Ishikawa (cell line): ENCODE results near the gene LRRC1.
A peak's percentile ranks its signal among the peaks of the same experiment; 100 is the strongest.

Source experiments
- CEBPB ChIP-seq: IDR thresholded peaks from 2 replicates; pipeline ENCODE4 v1.6.1; 2012
- CREB1 ChIP-seq: IDR thresholded peaks from 2 replicates; pipeline ENCODE4 v1.6.1; 2012; ENCODE audit warnings: low read depth
- EGR1 ChIP-seq: IDR thresholded peaks from 2 replicates; pipeline ENCODE4 v1.6.1; 2012
- EP300 ChIP-seq: IDR thresholded peaks from 2 replicates; pipeline ENCODE4 v1.6.1; 2012; ENCODE audit warnings: borderline replicate concordance
- FOXM1 ChIP-seq: IDR thresholded peaks from 2 replicates; pipeline ENCODE4 v1.6.1; 2012; ENCODE audit warnings: low read depth, borderline replicate concordance
- NFIC ChIP-seq: IDR thresholded peaks from 2 replicates; pipeline ENCODE4 v1.6.1; 2012
- RAD21 ChIP-seq: IDR thresholded peaks from 2 replicates; pipeline ENCODE4 v1.6.1; 2012; ENCODE audit warnings: low read depth
- TAF1 ChIP-seq: IDR thresholded peaks from 2 replicates; pipeline ENCODE4 v1.6.1; 2012; ENCODE audit warnings: low read depth, mild to moderate bottlenecking
- TCF12 ChIP-seq: IDR thresholded peaks from 2 replicates; pipeline ENCODE4 v1.6.1; 2012; ENCODE audit warnings: low read depth
- TEAD4 ChIP-seq: IDR thresholded peaks from 2 replicates; pipeline ENCODE4 v1.6.1; 2012
- YY1 ChIP-seq: IDR thresholded peaks from 2 replicates; pipeline ENCODE4 v1.6.1; 2012; ENCODE audit warnings: low read depth
- ZBTB7A ChIP-seq: IDR thresholded peaks from 2 replicates; pipeline ENCODE4 v1.6.1; 2012; ENCODE audit warnings: low read depth
- TF ChIP-seq, protein P1 (sequence below): IDR thresholded peaks from 2 replicates; pipeline ENCODE4 v1.6.1; 2012
- TF ChIP-seq, protein P2 (sequence below): IDR thresholded peaks from 2 replicates; pipeline ENCODE4 v1.6.1; 2012
- TF ChIP-seq, protein P3 (sequence below): IDR thresholded peaks from 2 replicates; pipeline ENCODE4 v1.6.1; 2012; ENCODE audit warnings: low read depth, mild to moderate bottlenecking

The LRRC1 gene

DNA sequence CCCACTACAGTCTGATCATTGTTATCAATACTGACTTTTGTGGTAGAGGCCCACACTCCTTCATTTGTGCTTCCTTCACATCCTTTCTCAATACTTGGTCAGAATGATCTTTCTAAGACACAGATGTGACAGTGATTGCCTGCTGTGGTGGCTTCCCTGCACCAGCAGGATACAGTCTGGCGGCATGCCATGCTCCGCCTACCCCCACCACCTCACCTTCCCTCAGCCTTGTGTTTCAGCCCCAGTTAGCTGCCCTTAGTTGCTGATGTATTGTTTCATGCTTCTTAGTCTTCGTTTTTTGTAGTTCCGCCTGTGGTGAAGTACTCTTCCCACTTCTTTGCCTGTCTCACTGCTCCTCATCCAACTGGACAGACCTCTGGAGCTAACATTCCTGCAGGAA, 10.9 kb downstream of the LRRC1 start:
- TF ChIP-seq CREB1 (no peak), TEAD4 (no peak), ZBTB7A (no peak), FOXM1 (no peak), NFIC (no peak), RAD21 (no peak)
- TF ChIP-seq, protein P1, sequence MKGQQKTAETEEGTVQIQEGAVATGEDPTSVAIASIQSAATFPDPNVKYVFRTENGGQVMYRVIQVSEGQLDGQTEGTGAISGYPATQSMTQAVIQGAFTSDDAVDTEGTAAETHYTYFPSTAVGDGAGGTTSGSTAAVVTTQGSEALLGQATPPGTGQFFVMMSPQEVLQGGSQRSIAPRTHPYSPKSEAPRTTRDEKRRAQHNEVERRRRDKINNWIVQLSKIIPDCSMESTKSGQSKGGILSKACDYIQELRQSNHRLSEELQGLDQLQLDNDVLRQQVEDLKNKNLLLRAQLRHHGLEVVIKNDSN, result no peak

DNA sequence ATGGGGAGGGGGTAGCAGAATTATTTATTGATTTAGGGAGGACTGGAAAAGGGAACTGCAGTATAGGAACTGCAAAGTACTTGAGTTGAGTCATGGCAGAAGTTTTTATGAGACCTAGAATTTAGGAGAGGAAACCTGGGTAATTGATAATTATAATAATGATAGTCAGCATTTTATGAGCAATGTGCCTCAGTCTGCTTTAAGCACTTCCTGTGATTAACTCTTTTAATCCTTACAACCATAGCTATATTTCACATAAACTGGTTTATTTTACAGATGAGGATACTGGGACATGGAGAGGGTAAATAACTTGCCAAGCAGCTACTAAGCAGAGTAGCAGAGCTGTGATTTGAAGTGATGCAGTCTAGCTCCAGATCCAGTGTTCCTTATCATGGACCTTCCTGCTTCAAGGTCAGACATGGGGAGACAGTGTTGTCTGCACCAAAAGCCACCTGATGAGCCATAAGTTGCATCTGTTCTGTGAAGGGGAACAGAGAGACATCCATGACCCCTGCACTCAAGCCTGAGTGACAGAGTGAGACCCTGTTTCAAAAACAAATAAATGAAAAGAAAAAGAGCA, 13.6 kb downstream of the LRRC1 start:
- TF ChIP-seq ZBTB7A, result no peak

DNA sequence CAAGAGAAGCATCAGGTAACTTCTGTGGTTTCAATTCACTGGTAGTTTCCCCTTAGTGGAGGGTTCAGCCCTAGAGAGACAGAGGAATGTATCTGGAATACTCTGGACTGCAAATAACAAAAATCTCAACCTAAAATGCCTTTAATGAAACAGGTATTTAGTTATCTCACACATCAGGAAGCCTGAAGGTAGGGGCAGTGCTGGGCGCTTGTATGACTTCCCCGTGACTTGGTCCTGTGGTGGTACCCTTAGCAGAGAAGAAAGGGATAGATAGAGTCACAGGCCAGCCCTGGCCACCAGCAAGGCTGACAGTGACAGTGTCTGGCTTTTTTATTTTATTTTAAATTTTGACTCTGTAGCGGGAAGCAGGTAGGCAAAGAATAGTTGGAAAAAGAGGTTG, 14.9 kb downstream of the LRRC1 start:
- TF ChIP-seq CEBPB (no peak), NFIC (no peak), EGR1 (no peak), CREB1 (no peak), RAD21 (no peak), TEAD4 (no peak), YY1 (no peak), EP300 (no peak), TCF12 (no peak), TAF1 (no peak), FOXM1 (no peak), ZBTB7A (no peak)
- TF ChIP-seq, protein P2, sequence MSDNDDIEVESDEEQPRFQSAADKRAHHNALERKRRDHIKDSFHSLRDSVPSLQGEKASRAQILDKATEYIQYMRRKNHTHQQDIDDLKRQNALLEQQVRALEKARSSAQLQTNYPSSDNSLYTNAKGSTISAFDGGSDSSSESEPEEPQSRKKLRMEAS, result no peak
- TF ChIP-seq, protein P1, result no peak
- TF ChIP-seq, protein P3, sequence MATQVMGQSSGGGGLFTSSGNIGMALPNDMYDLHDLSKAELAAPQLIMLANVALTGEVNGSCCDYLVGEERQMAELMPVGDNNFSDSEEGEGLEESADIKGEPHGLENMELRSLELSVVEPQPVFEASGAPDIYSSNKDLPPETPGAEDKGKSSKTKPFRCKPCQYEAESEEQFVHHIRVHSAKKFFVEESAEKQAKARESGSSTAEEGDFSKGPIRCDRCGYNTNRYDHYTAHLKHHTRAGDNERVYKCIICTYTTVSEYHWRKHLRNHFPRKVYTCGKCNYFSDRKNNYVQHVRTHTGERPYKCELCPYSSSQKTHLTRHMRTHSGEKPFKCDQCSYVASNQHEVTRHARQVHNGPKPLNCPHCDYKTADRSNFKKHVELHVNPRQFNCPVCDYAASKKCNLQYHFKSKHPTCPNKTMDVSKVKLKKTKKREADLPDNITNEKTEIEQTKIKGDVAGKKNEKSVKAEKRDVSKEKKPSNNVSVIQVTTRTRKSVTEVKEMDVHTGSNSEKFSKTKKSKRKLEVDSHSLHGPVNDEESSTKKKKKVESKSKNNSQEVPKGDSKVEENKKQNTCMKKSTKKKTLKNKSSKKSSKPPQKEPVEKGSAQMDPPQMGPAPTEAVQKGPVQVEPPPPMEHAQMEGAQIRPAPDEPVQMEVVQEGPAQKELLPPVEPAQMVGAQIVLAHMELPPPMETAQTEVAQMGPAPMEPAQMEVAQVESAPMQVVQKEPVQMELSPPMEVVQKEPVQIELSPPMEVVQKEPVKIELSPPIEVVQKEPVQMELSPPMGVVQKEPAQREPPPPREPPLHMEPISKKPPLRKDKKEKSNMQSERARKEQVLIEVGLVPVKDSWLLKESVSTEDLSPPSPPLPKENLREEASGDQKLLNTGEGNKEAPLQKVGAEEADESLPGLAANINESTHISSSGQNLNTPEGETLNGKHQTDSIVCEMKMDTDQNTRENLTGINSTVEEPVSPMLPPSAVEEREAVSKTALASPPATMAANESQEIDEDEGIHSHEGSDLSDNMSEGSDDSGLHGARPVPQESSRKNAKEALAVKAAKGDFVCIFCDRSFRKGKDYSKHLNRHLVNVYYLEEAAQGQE, result no peak

DNA sequence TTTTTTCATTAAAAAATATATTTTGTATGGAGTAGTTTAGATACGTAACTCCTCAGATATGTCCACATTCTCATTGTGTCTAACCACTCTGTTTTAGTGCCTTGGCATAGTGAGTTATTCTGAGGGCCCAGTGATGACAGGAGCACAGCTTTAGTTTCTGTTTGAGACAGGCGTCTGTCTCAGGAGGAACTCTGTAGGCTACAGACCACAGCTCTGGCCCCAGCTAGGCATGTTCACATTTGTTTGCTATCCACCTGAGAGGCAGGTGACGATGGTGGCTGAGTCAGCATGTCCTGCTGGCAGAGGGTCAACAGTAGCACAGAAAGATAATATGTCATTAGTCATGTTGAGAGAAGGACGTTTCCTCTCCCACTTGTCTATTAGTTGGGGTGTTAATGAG, 16.3 kb downstream of the LRRC1 start:
- TF ChIP-seq FOXM1 (no peak), NFIC (peak; percentile 41; the same call in 1 of the 2 replicates), TCF12 (0 out of 2 replicates have a peak, but pooled peaks have one; percentile 18)

DNA sequence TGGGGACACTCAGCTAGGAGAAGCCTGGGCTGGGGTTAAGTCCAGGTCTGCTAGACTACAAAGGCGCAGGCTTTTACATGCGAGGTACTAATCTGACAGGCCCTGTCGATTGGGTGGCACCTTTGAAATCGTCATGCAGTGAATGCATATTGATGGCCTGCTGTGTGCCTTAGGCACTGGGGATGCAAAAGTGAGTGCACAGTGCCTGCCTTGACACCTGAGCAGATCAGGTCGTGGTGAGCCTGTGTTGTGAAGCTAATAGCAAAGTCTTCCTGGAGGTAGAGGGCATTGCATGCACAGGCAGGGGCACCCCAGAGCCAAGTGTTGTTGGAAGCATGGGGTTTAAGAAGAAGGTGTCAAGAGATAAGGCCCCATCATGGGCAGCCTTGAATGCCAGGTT, 16.9 kb downstream of the LRRC1 start:
- TF ChIP-seq, protein P1, result no peak
- no peak for TF ChIP-seq CREB1
- no peak for TF ChIP-seq TCF12
- no peak for TF ChIP-seq CEBPB
- TF ChIP-seq FOXM1, result no peak
- TF ChIP-seq, protein P2, result no peak
- TF ChIP-seq EP300, result no peak
- TF ChIP-seq TEAD4, result no peak
- no peak for TF ChIP-seq NFIC
- no peak for TF ChIP-seq RAD21
- no peak for TF ChIP-seq EGR1
- no peak for TF ChIP-seq TAF1
- no peak for TF ChIP-seq YY1

DNA sequence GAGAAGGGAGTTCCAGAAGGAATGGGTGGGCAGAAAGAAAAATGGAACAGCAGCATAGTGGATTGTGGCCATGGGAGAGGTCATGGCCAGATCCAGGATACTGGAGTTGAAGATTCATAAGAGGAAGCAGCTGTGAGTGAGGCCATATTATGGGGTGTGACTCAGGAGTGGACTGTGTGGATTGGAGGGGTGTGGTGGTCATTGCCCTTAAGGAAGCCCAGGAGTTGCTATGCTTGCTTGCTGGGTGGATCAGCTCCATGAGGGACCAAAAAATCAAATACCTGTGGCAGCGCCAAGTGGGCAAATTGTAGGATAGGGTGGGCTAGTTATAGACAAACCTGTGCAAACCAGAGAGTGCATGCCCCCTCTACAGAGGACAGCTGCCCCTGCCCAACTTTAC, 18.3 kb downstream of the LRRC1 start:
- TF ChIP-seq, protein P3, result no peak
- TF ChIP-seq TAF1 (no peak), ZBTB7A (no peak), EP300 (no peak), TEAD4 (no peak), NFIC (no peak), EGR1 (no peak), CEBPB (no peak)
- TF ChIP-seq, protein P2, result no peak
